H1 (cell line): ENCODE measurements around the gene RPL12. TPM values are rescaled to one million over a fixed set of nuclear protein-coding genes. Genes with fewer than 3 reads are reported as not detected.

Source experiments
- CTCF ChIA-PET: fragments of 300-600 bp; sonication (Branson Sonifier 250); formaldehyde crosslinking; loops from one replicate; lab custom pipeline; 2021; ENCODE audit not compliant: partially characterized antibody; lab: Charles Lee
- POLR2A ChIA-PET: fragments of 300-600 bp; sonication (Branson Sonifier 250); formaldehyde crosslinking; loops from one replicate; lab custom pipeline; 2021; ENCODE audit warnings: inconsistent platforms; ENCODE audit not compliant: partially characterized antibody; lab: Charles Lee
- DNase-seq, 2 experiments: peaks; one replicate each; pipeline versions ENCODE4 v3.0.0 to v3.0.0-alpha.2; 2010 to 2022; ENCODE audit warnings: low spot score in 2 of 2, low read depth in 1 of 2, mixed read lengths in 1 of 2
- FAIRE-seq: peaks from 2 replicates; lab custom pipeline; 2011; peaks lifted over from hg19 to GRCh38; lab: Jason Lieb, UNC
- H2AFZ ChIP-seq: 2 replicates; pipeline ENCODE4 v1.8.1; 2012; ENCODE audit warnings: low read length, inconsistent platforms
- H2AK5ac ChIP-seq: 2 replicates; pipeline ENCODE4 v1.6.1; 2013; ENCODE audit warnings: low read depth, low read length
- H2BK120ac ChIP-seq: replicated peaks from 2 replicates; pipeline ENCODE3; 2013; ENCODE audit warnings: low read depth, low read length, inconsistent platforms
- H2BK12ac ChIP-seq: 2 replicates; pipeline ENCODE4 v1.6.1; 2013; ENCODE audit warnings: low read depth, low read length
- H2BK15ac ChIP-seq: 2 replicates; pipeline ENCODE4 v1.6.1; 2013; ENCODE audit warnings: low read length
- H2BK20ac ChIP-seq: 2 replicates; pipeline ENCODE4 v1.6.1; 2013; ENCODE audit warnings: low read length
- H2BK5ac ChIP-seq: 2 replicates; pipeline ENCODE4 v1.6.1; 2013; ENCODE audit warnings: low read depth, low read length
- H3K14ac ChIP-seq: 2 replicates; pipeline ENCODE4 v1.6.1; 2013; ENCODE audit warnings: inconsistent platforms; ENCODE audit not compliant: insufficient read length
- H3K18ac ChIP-seq: 2 replicates; pipeline ENCODE4 v1.6.1; 2013; ENCODE audit warnings: low read length; ENCODE audit errors: extremely low read depth
- H3K23ac ChIP-seq: 2 replicates; pipeline ENCODE4 v1.6.1; 2013; ENCODE audit warnings: inconsistent platforms; ENCODE audit not compliant: insufficient read length
- H3K23me2 ChIP-seq: 2 replicates; pipeline ENCODE4 v1.6.1; 2013; ENCODE audit warnings: low read depth, low read length
- H3K27ac ChIP-seq: 2 replicates; pipeline ENCODE4 v1.6.1; 2011; ENCODE audit warnings: low read depth, low read length, inconsistent platforms
- H3K27me3 ChIP-seq, 4 experiments: replicated peaks in 1 of 4; 1 replicate in 1 of 4; 2 replicates in 3 of 4; pipeline versions ENCODE4 v1.6.1 to v1.8.1; 2011 to 2013; ENCODE audit warnings: low read length in 3 of 4, mild to moderate bottlenecking in 3 of 4, inconsistent platforms in 2 of 4, mixed read lengths in 2 of 4, moderate library complexity in 1 of 4; ENCODE audit not compliant: control insufficient read depth in 3 of 4, insufficient read depth in 3 of 4; ENCODE audit errors: extremely low read depth in 1 of 4
- H3K36me3 ChIP-seq, 4 experiments: 2 replicates each; pipeline versions ENCODE4 v1.6.1 to v1.8.1; 2011 to 2013; ENCODE audit warnings: mild to moderate bottlenecking in 4 of 4, low read length in 3 of 4, moderate library complexity in 2 of 4, control low read depth in 1 of 4, inconsistent platforms in 1 of 4; ENCODE audit not compliant: insufficient read depth in 4 of 4, control insufficient read depth in 2 of 4
- H3K4ac ChIP-seq: replicated peaks from 2 replicates; pipeline ENCODE3; 2013; ENCODE audit warnings: low read length, low read depth, mixed read lengths, inconsistent platforms; ENCODE audit not compliant: insufficient read length
- H3K4me1 ChIP-seq, 4 experiments: replicated peaks in 1 of 4; 1 replicate in 1 of 4; 2 replicates in 3 of 4; pipeline versions ENCODE4 v1.6.1 to v1.8.1; 2011 to 2013; ENCODE audit warnings: low read length in 3 of 4, inconsistent platforms in 2 of 4, mixed read lengths in 1 of 4; ENCODE audit not compliant: insufficient read depth in 4 of 4, control insufficient read depth in 3 of 4
- H3K4me2 ChIP-seq, 2 experiments: 2 replicates each; pipeline versions ENCODE4 v1.6.1 to v1.8.1; 2011 to 2013; ENCODE audit warnings: low read depth in 2 of 2, low read length in 2 of 2, control low read depth in 1 of 2, inconsistent platforms in 1 of 2, mild to moderate bottlenecking in 1 of 2; ENCODE audit not compliant: insufficient read depth in 1 of 2
- H3K4me3 ChIP-seq, 4 experiments: fragments of 200-600, 300-600 bp in 1 of 4; sonication (generic), shearing (Covaris generic), sonication (Bioruptor Twin) in 1 of 4; 2 replicates each; pipeline versions ENCODE4 v1.5.1 to v1.8.1; 2011 to 2016; ENCODE audit warnings: low read length in 4 of 4, low read depth in 3 of 4, control low read depth in 2 of 4, inconsistent platforms in 2 of 4, mild to moderate bottlenecking in 2 of 4, mixed read lengths in 1 of 4, moderate library complexity in 1 of 4; ENCODE audit not compliant: insufficient read depth in 2 of 4; ENCODE audit errors: extremely low read depth in 1 of 4
- H3K56ac ChIP-seq: replicated peaks from 2 replicates; pipeline ENCODE3; 2013; ENCODE audit warnings: low read depth, mild to moderate bottlenecking, mixed read lengths, low read length, inconsistent platforms; ENCODE audit not compliant: insufficient read length
- H3K79me1 ChIP-seq: 2 replicates; pipeline ENCODE4 v1.6.1; 2013; ENCODE audit warnings: low read depth, low read length, control low read depth
- H3K79me2 ChIP-seq, 2 experiments: 2 replicates each; pipeline versions ENCODE4 v1.6.1 to v1.8.1; 2012 to 2013; ENCODE audit warnings: low read length in 2 of 2, mild to moderate bottlenecking in 2 of 2, inconsistent platforms in 1 of 2; ENCODE audit not compliant: insufficient read depth in 2 of 2, control insufficient read depth in 1 of 2
- H3K9ac ChIP-seq, 4 experiments: replicated peaks in 1 of 4; 1 replicate in 1 of 4; 2 replicates in 3 of 4; pipeline versions ENCODE4 v1.6.1 to v1.8.1; 2011 to 2013; ENCODE audit warnings: low read depth in 3 of 4, low read length in 3 of 4, control low read depth in 2 of 4, mild to moderate bottlenecking in 2 of 4, moderate library complexity in 2 of 4, inconsistent platforms in 1 of 4; ENCODE audit errors: extremely low read depth in 1 of 4
- H3K9me3 ChIP-seq, 2 experiments: 2 replicates each; pipeline versions ENCODE4 v1.6.1 to v1.8.1; 2012 to 2013; ENCODE audit warnings: mild to moderate bottlenecking in 2 of 2, moderate library complexity in 2 of 2, control low read depth in 1 of 2, inconsistent platforms in 1 of 2, low read depth in 1 of 2, low read length in 1 of 2, mixed read lengths in 1 of 2; ENCODE audit not compliant: insufficient read depth in 2 of 2
- H4K20me1 ChIP-seq, 2 experiments: replicated peaks in 1 of 2; 2 replicates each; pipeline versions ENCODE3 to v1.8.1; 2011 to 2013; ENCODE audit warnings: inconsistent platforms in 2 of 2, low read length in 2 of 2, mild to moderate bottlenecking in 1 of 2; ENCODE audit not compliant: insufficient read depth in 2 of 2, control insufficient read depth in 1 of 2
- H4K5ac ChIP-seq: 2 replicates; pipeline ENCODE4 v1.6.1; 2013; ENCODE audit warnings: low read length, low read depth, mixed read lengths, inconsistent platforms; ENCODE audit not compliant: insufficient read length
- H4K8ac ChIP-seq: 2 replicates; pipeline ENCODE4 v1.8.0; 2013; ENCODE audit warnings: mild to moderate bottlenecking, moderate library complexity, low read length, inconsistent platforms; ENCODE audit not compliant: insufficient read depth; ENCODE audit errors: extremely low read depth
- H4K91ac ChIP-seq: replicated peaks from 2 replicates; pipeline ENCODE3; 2013; ENCODE audit warnings: low read length, mixed read lengths, inconsistent platforms; ENCODE audit not compliant: insufficient read length
- ASH2L ChIP-seq: fragments of 200-600, 300-600 bp; sonication (generic); IDR thresholded peaks from one replicate; pipeline ENCODE4 v1.7.1; 2017; ENCODE audit warnings: low read length
- CBX5 ChIP-seq: fragments of 300-800, 300-1000 bp; sonication (generic); IDR thresholded peaks from 2 replicates; pipeline ENCODE4 v1.7.1; 2016; ENCODE audit warnings: antibody characterized with exemption, low read length, low read depth
- CHD2 ChIP-seq: IDR thresholded peaks from 2 replicates; pipeline ENCODE4 v1.6.1; 2012; ENCODE audit warnings: low read length, improper control_type of control experiment
- POLR2A ChIP-seq, 2 experiments: IDR thresholded peaks; 1 replicate in 1 of 2; 2 replicates in 1 of 2; pipeline ENCODE4 v1.6.1; 2011; ENCODE audit warnings: low read depth in 2 of 2, low read length in 2 of 2, mild to moderate bottlenecking in 2 of 2; ENCODE audit errors: control extremely low read depth in 1 of 2
- POLR2AphosphoS5 ChIP-seq: IDR thresholded peaks from 2 replicates; pipeline ENCODE4 v1.6.1; 2011; ENCODE audit warnings: low read depth, low read length
- SP1 ChIP-seq: IDR thresholded peaks from 2 replicates; pipeline ENCODE4 v1.6.1; 2011; ENCODE audit warnings: low read depth, low read length
- ZNF274 ChIP-seq: IDR thresholded peaks from 2 replicates; pipeline ENCODE4 v1.7.0; 2012; ENCODE audit warnings: low read length, borderline replicate concordance; ENCODE audit errors: extremely low read depth
- WGBS, 2 experiments: shearing (Covaris generic) in 1 of 2; methylation state at CpG; one replicate each; pipeline versions ENCODE4 v1.1.6 to v1.1.7; 2013 to 2015; ENCODE audit warnings: low lambda C conversion rate in 2 of 2, mixed read lengths in 2 of 2, inconsistent platforms in 1 of 2, low coverage in 1 of 2, missing lambda C conversion rate in 1 of 2; ENCODE audit not compliant: insufficient replicate concordance in 2 of 2, insufficient coverage in 1 of 2, insufficient read length in 1 of 2; ENCODE audit errors: extremely low coverage in 1 of 2, missing lambda C conversion rate in 1 of 2; 5-methylcytosine and 5-hydroxymethylcytosine counted together
- polyA plus RNA-seq, 7 experiments: library from polyadenylated mRNA; depleted of rRNA in 3 of 7; stranded (reverse) in 5 of 7; unstranded in 2 of 7; fragments of >200 nt in 5 of 7; fragments of 200-250 nt in 2 of 7; gene quantifications; 1 replicate in 5 of 7; 2 replicates in 1 of 7; 4 replicates in 1 of 7; pipeline versions ENCODE4 v1.2.1 to v1.2.3, GENCODE V29; 2011 to 2013; ENCODE audit warnings: missing spikeins in 2 of 7, mixed read lengths in 2 of 7
- total RNA-seq: library from RNA; stranded (reverse); fragmentation: NEBNext Ultra II Directional; extraction: Animal tissue kit (Norgen Biotek cat#: 25700); gene quantifications from 2 replicates; pipeline ENCODE4 v1.2.1, GENCODE V29; 2021

The RPL12 gene
- total and polyA plus RNA-seq, 2 of the 8 experiments (the other 6 are each of a cell fraction or from before 2014, with no cell fraction given), result 1,993 to 4,892 TPM

DNA sequence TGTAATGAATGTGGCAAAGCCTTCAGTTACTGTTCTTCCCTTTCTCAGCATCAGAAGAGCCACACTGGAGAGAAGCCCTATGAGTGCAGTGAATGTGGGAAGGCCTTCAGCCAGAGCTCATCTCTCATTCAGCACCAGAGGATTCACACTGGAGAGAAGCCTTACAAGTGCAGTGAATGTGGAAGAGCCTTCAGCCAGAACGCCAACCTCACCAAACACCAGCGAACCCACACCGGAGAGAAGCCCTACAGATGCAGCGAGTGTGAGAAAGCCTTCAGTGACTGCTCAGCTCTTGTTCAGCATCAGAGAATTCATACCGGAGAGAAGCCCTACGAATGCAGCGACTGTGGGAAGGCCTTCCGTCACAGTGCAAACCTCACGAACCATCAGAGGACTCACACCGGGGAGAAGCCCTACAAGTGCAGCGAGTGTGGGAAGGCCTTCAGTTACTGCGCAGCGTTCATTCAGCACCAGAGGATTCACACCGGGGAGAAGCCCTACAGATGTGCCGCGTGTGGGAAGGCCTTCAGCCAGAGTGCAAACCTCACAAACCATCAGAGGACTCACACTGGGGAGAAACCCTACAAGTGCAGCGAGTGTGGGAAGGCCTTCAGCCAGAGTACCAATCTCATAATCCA, 6.8 kb downstream of the RPL12 start:
- Histone ChIP-seq H3K18ac (no peak overlapping the region), H2BK12ac (no peak overlapping the region), H3K23me2 (peaks cover 6% of the 10 kb centered on the region), H4K5ac (no peak overlapping the region), H4K91ac (no peak overlapping the region), H3K79me2 (peaks cover under 1 to 15% of the 10 kb centered on the region in 2 experiments; a peak in 3 of 4 replicates), H3K4me1 (no peaks in the 10 kb centered on the region; a peak in 1 of 7 replicates), H3K27ac (no peak overlapping the region), H3K23ac (no peak overlapping the region), H3K4me2 (no peak overlapping the region), H3K4me3 (no peak overlapping the region), H3K79me1 (no peaks in the 10 kb centered on the region), H2AK5ac (no peak overlapping the region), H3K36me3 (peaks cover 28 to 73% (median 57%) of the 10 kb centered on the region in 4 experiments), H2BK120ac (no peak overlapping the region), H4K8ac (peak overlapping the region; percentile 23; the same call in 1 of the 2 replicates), H2BK20ac (no peak overlapping the region), H3K14ac (no peak overlapping the region), H3K9ac (no peak overlapping the region), H2AFZ (no peak overlapping the region), H3K56ac (no peak overlapping the region), H4K20me1 (peaks cover 9 to 17% of the 10 kb centered on the region in 2 experiments), H3K27me3 (no peaks in the 10 kb centered on the region), H2BK5ac (no peak overlapping the region), H3K4ac (no peak overlapping the region), H2BK15ac (no peak overlapping the region), H3K9me3 (0 out of 4 replicates have a peak, but pooled peaks cover 0 to 5% of the 10 kb centered on the region in 2 experiments)
- no peak for FAIRE-seq
- POLR2A ChIA-PET, result interaction anchor here (0.7 to 11.3 kb wide), 20 partner anchors 9 to 395 kb away, joined by 3 to 125 read pairs (median 4); partner anchors contain the start of genes LRSAM1, RPL12, SLC2A8 and ZNF79
- TF ChIP-seq POLR2A (IDR thresholded peaks at IDR 0.05; ENCODE audit: control extremely low read depth in 1 of 2, low read depth in 2 of 2, low read length in 2 of 2) (no peak; a peak in 1 of 3 replicates), ZNF274 (peak; percentile 68; the same call in 1 of the 2 replicates), ASH2L (no peak), CHD2 (peak; percentile 11; the same call in 1 of the 2 replicates), POLR2AphosphoS5 (peak; percentile 68), CBX5 (no peak), SP1 (no peak)
- 88% methylated on average over 17 of the region's 17 CpGs; no CpG with 5 or more reads in 1 of the 2 experiments for WGBS, 2 experiments
- no peak for DNase-seq
- CTCF ChIA-PET, result interaction anchor here (1.0 to 1.5 kb wide), 4 partner anchors 11 to 143 kb away, joined by 3 to 4 read pairs (median 4); no protein-coding TSS in a partner anchor
